Ecto neural progenitor cell (in vitro differentiated cells): ENCODE results near the gene SSH2.
A peak's percentile ranks its signal among the peaks of the same experiment; 100 is the strongest.
"Not testable (repeated sequence)": the region's sequence is repeated elsewhere in the genome, so short reads cannot be mapped to it uniquely, and the experiment has no call there.

Source experiments
- DNase-seq: peaks from one replicate; pipeline ENCODE4 v3.0.0-alpha.2; 2018; ENCODE audit warnings: low spot score

Gene SSH2, protein sequence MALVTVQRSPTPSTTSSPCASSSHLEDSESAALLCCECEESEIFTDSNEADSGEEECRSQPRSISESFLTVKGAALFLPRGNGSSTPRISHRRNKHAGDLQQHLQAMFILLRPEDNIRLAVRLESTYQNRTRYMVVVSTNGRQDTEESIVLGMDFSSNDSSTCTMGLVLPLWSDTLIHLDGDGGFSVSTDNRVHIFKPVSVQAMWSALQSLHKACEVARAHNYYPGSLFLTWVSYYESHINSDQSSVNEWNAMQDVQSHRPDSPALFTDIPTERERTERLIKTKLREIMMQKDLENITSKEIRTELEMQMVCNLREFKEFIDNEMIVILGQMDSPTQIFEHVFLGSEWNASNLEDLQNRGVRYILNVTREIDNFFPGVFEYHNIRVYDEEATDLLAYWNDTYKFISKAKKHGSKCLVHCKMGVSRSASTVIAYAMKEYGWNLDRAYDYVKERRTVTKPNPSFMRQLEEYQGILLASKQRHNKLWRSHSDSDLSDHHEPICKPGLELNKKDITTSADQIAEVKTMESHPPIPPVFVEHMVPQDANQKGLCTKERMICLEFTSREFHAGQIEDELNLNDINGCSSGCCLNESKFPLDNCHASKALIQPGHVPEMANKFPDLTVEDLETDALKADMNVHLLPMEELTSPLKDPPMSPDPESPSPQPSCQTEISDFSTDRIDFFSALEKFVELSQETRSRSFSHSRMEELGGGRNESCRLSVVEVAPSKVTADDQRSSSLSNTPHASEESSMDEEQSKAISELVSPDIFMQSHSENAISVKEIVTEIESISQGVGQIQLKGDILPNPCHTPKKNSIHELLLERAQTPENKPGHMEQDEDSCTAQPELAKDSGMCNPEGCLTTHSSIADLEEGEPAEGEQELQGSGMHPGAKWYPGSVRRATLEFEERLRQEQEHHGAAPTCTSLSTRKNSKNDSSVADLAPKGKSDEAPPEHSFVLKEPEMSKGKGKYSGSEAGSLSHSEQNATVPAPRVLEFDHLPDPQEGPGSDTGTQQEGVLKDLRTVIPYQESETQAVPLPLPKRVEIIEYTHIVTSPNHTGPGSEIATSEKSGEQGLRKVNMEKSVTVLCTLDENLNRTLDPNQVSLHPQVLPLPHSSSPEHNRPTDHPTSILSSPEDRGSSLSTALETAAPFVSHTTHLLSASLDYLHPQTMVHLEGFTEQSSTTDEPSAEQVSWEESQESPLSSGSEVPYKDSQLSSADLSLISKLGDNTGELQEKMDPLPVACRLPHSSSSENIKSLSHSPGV (N-terminal part only)

DNA sequence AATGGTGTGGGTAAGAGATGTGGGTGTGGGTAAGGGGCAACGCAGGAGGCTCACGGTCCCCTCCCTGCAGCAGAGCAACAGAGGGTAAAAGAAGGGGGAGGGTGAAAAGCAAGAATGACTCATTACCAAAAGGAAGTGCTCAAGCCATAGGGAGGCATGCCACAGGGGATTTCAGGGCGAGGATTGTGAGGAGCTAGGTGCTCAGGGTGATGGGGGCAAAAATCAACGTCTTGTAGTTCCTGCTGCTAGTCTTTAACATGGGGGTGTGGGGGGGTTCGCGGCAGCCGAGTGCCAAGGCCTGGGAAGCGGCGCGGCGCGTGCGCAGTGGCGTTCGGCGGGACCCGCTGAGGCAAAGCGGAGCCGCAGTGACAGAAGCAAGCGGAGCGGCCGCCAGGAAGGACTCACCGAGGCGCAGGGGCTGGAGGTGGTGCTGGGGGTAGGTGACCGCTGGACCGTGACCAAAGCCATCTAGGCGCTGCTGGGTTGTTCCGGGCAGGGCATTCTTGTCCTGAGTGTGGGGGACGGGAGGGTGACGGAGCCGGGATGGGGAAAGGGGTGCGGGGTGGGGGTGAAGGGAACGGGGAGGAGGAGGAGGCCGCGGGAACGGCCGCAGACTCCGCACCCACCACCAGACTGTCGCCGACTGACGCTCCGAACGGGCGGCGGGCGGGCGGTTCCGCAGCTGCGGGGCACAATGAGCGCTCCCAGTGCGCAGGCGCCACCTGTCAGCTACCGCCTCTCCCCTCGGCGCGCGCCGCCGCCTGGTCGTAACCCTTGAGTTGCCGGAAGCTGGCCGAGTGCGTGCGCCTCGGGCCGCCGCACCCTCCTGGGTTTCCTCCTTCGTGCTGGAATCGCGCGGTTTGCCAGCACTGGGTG lies at the start of gene SSH2:
Gene SSH2, minus strand, starts transcription at position 696 of the 876 bp plus-strand sequence. Its CDS starts 228 bp downstream, at position 468.
- DNase-seq = peak; percentile 96

DNA sequence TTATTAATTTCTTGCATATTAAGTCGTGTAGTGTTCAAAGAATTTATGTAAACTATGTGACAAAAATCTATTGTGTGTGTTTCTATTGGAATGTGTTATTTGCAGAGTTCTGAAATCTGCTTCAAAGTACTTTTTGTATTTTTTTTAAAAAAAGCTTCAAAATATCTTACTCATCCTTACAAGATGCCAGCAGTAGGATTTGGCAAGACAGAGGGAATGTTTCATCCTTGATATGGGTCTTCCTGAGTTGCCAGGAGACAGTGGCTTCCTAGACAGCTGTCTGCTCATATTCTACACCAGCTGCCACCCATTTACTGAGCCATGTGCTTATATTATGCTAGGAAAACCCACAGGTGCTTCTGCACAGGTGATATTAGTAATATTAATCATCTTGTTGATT lies 47.8 kb upstream of the SSH2 start:
- DNase-seq = no peak

DNA sequence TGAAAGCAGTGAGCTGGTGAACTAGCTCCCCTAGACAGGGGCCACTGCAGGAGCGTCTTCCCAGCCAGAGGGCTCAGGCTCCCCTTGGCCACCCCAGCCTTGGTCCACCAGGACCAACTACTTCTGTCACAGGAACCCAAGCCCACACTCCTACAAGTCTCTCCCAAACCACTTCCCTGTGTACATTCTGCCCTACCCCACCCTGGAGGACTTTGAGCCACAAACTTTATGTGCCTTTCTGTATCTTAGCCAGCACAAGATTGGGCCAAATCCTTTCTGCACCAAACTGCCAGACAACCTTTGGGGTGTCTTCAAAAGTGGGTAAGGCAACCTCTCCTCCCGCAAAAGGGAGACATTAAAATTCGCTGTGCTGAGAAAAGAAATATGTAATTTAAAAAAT lies 43.0 kb upstream of the SSH2 start:
- DNase-seq = no peak

DNA sequence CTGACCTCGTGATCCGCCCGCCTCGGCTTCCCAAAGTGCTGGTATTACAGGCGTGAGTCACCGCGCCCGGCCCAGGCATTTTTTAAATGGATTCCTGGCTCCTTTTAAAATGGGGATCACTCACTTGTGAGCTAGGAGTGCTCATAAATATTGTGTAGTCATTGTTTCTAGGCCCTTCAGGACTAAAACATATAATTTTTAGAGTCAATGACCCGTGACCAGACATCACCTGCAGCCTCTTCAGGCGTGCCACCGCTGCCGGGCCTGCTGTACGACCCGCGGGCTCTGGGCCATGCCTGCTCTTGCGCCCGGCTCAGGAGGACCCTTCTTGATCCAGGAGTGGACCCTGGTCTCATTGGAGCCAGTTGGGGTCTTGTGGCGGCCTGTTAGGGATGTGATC lies 42.2 kb upstream of the SSH2 start:
- DNase-seq = no peak

DNA sequence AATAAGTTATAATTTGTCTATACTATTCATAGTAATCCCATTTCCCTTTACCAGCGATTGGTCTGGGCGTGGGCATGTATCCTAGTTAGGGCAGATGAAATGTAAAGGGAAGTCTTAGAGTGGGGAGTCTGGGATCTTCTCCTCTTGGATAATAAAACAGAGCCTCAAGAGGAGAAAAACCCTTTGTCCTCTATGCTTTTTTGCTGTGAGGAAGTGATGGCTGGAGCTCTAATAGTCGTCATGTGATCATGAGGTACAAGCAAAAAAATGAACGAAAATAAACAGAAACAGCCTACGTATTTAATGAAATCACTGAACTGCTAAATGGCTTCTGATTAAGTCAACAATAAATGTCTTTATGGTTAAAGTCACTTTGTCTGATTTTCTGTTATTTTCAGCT lies 38.2 kb upstream of the SSH2 start:
- DNase-seq = no peak

DNA sequence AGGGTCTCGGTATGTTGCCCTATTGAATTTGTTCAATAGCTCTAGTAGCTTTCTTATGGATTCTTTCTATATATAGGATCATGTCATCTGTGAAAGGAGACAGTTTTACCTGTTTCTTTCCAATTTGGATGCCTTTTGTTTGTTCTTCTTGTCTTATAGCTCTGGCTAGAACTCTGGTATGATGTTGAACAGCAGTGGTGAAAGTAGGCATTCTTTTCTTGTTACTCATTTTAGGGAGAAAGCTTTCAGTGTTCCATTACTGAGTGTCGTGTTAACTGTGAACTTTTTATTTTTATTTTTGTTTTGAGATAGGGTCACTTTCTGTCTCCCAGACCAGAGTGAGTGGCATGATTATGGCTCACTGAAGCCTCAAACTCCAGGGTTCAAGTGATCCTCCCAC lies 32.6 kb upstream of the SSH2 start:
- DNase-seq = no peak

DNA sequence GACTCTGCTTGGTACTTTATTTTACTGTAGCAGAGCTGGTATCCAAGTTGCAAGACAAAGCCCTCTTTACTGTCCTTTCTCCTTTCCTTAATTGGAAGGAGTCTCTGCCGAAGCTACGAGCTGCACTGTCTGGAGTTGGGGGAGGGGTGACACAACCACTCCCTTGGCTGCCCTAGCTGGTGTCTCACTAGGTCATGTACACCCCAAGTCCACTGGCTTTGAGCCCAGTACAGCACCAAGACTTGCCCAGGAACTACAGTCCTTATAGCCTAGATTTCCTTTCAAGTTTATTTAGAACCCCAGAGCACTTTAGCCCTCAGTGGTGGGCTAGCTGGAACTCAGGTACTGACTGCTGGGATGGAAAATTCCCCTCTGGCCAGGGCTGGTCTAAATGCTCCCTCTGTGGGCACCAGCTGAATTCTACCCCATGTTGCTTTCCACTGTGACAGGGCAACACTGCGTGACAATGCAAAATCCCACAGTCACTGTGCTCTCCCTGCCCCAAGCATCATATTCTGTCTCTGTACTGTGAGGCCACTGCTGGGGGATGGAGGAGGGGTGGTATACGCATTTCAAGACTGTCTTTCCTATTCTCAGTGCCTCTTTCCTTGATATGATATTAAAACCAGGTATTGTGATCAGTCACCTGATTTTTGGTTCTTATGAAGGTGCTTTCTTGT lies 29.8 kb upstream of the SSH2 start:
- no peak for DNase-seq

DNA sequence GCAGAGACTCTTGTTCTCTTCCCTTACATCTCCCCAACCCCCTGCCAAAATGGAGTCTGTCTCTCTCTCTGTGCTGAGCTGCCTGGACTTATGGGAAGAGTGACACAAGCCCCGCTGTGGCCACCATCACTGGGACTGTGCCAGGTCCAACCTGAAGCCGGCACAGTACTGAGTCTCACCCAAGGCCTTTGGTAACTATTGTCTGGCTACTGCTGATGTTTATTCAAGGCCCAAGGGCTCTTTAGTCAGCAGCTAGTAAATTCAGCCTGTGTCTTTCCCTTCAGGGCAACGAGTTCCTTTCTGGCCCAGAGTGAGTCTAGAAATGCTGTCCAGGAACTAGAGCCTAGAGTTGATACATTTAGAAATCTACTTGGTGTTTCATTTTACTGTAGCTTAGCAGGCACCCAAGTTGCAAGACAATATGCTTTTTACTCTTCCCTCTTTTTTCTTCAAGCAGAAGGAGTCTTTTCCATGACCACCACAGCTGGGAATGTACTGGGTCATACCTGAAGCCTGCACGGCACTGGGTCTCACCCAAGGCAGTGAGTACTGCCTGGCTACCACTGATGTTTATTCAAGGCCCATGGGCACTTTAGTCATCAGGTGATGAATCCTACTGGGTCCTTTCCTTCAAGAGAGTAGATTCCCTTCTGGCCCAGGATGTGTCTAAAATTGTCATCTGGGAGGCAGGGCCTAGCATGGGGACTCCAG lies 29.1 kb upstream of the SSH2 start:
- no peak for DNase-seq

DNA sequence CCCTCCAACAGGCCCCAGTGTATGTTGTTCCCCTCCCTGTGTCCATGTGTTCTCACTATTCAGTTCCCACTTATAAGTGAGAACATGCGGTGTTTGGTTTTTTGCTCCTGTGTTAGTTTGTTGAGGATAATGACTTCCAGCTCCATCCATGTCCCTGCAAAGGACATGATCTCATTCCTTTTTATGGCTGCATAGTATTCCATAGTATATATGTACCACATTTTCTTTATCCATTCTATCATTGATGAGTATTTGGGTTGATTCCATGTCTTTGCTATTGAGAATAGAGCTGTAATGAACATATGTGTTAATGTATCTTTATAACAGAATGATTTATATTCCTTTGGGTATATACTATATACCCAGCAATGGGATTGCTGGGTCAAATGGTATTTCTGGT lies 27.5 kb upstream of the SSH2 start:
- not testable (repeated sequence) for DNase-seq

DNA sequence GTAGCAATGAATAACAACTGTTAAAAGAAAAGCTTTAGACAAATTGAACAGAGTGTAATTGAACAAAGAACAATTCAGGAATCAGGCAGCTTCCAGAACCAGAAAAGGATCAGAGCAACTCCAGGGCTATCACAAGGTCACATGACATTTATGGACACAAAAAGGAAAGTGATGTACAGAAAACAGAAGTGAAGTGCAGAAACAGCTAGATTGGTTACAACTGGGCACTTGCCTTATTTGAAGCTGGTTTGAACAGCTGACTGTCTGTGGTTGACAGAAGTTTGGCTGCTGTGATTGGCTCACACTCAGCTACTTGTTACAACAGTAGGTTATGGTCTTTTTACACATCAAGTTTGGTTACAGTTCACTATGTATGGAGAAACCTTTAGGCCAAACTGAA lies 26.2 kb upstream of the SSH2 start:
- no peak for DNase-seq

DNA sequence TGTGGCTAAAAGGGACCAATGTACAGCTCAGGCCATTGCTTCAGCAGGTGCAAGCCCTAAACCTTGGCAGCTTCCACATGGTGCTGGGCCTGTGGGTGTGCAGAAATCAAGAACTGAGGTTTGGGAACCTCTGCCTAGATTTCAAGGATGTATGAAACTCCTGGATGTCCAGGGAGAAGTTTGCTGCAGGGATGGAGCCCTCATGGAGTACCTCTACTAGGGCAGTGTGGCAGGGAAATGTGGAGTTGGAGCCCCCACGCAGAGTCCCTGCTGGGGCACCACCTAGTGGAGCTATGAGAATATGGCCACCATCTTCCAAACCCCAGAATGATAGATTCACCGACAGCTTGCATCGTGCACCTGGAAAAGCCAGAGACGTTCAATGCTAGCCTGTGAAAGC lies 24.4 kb upstream of the SSH2 start:
- no peak for DNase-seq

DNA sequence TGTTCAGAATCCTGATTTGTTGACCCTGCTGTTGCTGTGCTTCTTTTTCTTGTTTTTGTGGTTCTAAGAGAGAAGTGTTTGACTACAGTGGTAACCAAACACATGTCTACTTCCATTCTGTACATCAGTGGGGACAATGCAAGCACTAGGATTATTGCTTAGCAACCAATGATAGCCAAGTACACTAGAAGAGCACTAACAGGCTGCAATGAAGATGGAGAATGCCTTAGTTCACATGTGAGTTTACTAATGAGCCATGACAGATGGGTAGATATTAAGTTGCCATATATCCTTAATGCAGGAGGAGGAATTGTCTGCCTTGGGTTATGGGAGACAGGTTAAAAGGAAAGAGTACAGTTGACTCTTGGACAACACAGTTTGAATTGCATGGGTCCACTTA lies 19.7 kb upstream of the SSH2 start:
- no peak for DNase-seq

DNA sequence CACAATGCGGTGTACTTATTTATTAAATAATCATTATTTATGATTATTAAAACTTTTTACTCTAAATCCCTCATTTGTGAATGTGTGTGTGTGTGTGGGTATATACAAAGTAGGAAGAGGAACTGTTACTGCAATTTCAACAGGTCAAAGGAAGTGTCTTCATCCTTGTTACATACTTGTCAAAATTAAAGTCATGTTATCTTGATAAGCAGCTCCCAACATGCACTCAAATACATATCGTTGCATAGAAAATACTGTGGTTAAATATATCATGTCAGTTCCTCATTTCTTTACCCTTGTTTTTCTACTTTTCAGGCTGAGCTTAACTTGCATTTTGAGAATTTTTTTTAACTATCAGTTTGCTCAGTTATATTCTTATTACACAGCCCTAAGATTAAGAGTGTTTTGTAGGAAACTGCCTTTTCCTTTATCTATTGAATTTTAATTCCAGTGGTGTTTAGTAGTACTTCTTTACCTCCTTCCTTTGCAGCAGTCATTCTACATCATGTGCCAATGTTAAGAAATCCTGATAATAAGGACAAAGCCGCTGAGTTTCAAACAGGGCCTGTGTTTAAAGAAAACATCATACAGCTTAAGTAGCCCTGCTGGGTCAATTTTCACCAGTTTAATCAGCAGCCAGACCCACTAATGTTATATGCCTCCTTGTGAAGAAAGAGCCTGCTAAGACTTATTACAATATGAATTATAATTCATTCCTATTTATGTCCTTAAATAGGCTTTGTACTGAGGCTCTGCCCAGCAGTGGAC lies 18.6 kb upstream of the SSH2 start:
- no peak for DNase-seq

DNA sequence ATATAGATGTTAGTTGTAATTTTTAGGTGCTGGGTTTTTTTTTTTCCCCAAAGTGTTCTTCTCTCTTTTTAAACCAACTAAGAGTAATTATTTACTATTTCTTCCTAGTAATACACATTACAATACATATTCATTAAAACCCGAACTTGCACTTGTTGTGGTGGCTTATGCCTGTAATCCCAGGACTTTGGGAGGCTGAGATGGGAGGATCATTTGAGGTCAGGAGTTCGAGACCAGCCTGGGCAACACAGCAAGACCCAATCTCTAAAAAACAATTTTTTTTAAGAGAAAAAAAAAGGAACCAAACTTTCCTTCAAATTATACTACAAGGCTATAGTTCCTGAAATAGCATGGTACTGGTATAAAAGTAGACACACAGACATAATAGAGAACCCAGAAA lies 15.3 kb upstream of the SSH2 start:
- DNase-seq = no peak

DNA sequence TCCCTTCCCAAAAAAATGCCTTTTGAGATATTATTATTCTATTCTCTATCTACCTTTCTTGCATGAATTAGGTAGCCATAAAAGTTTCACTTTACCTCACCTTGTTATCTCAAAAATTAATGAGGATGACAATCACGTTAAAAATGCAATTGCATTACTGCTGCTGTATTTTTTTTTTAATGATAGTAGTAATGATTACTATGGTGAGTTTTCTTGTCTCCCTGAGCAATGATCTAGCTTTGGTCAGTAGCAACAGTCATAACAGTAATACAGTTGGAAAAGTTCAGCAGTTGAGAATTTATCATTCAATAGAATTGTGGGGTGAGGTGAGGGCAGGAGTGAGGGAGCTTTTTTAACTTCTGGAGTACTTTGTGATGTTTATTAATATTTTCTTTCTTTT lies 11.3 kb upstream of the SSH2 start, which contains the start of gene EFCAB5:
Gene EFCAB5, plus strand, starts transcription at position 301 of the 400 bp plus-strand sequence. CDS start 163 bp downstream, outside the sequence.
- no peak for DNase-seq

DNA sequence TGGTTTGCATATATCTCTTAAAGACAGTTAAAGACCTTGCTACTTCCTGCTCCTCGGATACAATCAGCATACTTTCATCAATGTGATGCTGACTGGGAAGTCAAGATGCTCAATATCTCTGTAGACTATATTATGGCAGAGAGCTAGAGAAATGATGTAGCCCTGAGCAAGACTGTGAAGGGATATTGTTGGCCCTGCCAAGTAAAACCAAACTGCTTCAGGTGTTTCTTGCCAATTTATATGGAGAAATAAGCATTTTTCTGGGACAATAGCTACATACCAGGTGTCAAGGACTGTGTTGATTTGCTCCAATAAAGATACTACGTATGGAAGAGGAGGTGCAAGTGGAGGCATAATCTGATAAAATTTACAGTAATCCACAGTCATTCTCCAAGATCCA lies 6.7 kb upstream of the SSH2 start:
- DNase-seq = no peak

DNA sequence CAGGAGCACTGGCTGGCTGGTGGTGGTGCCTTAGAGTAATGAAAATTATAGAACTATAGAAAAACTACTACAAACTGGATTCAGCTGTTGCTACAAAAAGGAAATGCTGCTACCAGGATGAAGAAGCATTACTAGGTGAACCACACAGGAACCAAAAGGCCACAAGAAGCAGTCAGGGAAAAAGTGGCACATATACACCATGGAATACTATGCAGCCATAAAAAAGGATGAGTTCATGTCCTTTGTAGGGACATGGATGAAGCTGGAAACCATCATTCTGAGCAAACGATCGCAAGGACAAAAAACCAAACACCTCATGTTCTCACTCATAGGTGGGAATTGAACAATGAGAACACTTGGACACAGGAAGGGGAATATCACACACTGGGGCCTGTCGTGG lies 5.9 kb upstream of the SSH2 start:
- DNase-seq = not testable (repeated sequence)

DNA sequence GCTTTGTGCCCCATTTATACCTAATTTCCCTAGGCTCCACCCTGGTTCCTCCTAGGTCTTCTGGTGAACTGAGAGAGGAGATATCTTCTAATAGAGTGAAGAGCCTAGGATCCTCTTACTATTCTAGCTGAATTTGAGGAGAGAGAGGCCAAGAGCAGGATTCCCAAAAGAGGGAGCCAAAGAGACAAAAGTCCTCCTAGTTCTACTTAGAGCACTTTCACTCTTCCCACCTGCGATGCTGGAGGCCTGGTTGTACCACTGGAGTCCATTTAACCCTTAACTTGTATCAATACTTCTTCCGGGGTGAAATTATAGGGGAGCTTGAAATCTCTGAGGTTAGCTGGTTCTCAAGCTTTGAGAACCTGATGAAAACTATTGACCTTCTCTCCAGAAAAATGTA lies 3.4 kb upstream of the SSH2 start:
- no peak for DNase-seq

DNA sequence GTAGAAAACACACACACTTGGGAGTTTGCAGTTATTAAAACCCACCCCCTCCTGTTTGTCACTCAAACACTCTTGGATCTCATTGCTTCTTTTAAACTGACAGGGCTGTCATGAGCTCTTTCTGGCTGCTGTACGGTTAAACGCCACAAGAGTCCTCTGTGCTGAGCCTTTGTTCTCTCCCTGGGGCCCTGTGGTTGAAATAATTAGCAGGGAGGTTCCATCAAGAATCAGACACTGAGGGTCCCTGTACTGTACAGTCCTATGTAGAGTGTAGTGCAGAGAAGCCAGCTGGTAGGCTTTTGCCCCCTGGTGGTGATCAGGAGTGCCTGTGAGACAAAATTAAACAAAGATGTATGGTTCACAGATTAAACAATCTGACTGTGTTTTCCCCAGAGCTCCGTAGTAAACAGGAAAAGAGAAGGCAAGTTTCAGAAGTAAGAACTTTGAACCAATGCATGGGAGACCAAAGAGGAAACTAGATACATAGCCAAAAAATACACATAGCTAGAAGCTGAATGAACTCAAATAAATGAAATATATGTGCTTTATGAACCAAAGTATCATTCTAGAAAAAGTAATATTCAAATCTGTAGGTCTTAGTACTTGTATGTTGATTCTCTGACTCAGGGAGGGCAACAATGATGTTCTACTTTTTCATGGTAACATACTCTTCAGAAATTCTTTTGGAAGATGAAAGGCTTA lies 1.4 kb upstream of the SSH2 start:
- peak; percentile 77 for DNase-seq
